ENCODE measurements around the gene CRYBG3.
A peak's percentile ranks its signal among the peaks of the same experiment; 100 is the strongest.
"Not testable (repeated sequence)": the region's sequence is repeated elsewhere in the genome, so short reads cannot be mapped to it uniquely, and the experiment has no call there.

Gene CRYBG3

DNA sequence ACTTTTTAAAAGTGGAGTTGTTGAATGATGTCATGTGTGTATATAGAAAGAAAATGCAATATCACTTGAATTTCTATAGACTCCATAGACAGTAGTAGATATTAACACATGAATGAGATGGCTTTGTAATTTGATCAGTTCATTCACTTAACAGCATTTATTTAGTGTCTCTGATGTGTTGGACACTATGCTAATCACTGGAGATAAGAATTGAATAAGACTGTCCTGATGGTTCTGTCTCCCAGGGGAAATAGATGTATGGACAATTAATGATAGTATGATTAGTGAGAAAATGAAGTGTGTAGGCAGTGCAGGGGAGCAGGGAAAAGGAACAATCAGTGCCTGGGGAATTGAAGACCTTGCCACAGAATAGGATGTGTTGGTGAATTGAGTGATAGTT lies 77.5 kb downstream of the CRYBG3 start:
- no peak for DNase-seq (ENCODE audit: low read depth)

DNA sequence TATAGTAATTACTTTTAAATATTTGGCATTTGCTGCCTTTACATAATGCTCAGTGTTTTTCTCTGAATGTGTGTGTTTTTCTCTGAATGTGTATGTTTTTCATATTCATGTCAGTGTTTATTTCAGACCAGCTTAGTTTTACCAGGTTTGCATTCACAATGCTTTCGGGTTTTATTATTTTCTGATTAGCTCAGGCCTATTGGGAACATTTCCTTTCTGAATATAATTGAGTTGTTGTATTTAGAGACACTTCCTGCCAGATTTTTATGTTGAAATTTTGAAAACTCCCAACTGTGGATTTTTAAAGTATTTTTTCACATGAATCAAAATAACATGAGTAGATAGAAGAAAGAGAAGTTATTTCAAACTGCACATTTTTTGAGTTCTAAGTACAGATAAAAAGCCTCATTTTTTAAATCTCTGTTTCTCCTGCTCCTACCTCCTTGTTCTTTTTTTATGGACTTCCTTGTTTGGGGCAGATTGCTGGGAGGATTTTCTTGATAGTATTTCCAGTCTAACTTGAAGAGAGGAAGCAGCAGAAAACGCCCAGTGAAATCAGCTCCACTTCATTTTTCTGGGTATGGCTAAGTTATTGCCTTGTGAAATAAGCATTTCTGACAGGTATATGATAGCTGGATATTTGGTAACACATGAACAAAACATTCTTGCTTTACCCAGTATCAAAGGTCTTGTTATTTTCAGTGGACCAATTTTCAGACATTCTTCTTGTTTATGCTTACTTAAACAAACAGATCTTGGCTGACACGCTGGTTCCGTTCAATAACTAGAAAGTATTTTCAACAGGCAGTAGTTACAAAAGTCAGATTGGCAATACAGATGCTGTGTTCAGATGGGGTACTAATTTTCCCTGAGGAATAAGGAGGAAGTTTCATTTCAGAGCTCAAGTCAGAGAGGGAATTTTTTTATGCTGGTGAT lies 79.8 kb downstream of the CRYBG3 start:
- DNase-seq (ENCODE audit: low read depth): no peak

DNA sequence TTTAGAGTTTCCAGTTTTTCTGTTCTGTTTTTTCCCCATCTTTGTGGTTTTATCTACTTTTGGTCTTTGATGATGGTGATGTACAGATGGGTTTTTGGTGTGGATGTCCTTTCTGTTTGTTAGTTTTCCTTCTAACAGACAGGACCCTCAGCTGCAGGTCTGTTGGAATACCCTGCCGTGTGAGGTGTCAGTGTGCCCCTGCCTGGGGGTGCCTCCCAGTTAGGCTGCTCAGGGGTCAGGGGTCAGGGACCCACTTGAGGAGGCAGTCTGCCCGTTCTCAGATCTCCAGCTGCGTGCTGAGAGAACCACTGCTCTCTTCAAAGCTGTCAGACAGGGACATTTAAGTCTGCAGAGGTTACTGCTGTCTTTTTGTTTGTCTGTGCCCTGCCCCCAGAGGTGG lies 88.0 kb downstream of the CRYBG3 start:
- DNase-seq (ENCODE audit: low read depth): not testable (repeated sequence)

DNA sequence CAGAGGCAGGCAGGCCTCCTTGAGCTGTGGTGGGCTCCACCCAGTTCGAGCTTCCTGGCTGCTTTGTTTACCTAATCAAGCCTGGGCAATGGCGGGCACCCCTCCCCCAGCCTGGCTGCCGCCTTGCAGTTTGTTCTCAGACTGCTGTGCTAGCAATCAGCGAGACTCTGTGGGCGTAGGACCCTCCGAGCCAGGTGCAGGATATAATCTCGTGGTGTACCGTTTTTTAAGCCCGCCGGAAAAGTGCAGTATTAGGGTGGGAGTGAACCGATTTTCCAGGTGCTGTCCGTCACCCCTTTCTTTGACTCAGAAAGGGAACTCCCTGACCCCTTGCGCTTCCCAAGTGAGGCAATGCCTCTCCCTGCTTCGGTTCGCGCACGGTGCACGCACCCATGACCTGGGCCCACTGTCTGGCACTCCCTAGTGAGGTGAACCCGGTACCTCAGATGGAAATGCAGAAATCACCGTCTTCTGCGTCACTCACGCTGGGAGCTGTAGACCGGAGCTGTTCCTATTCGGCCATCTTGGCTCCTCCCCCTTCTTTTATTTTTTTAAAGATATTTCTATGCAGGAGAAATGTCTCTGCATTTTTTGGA lies 88.5 kb downstream of the CRYBG3 start:
- DNase-seq (ENCODE audit: low read depth): not testable (repeated sequence)

DNA sequence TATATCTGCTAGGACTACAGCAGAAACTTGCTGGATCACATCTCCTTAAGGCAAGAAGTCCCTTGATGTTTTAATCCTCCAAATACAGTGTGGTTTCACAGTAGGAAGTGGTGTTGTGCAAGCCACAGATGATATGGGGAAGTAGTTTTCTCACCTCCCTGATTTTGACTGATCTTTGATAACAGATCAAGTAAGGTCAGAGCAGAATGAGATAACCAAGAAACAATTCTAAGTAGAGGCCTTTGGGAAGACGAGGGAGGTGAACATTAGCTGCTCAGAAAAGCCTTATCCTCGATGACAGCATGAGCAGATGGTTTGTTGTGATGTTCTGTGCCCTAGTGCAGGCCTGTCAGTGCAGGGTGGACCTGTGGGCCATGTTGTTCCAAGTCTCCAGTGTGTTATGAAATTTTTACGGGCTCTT lies 89.1 kb downstream of the CRYBG3 start:
- DNase-seq (ENCODE audit: low read depth): no peak

DNA sequence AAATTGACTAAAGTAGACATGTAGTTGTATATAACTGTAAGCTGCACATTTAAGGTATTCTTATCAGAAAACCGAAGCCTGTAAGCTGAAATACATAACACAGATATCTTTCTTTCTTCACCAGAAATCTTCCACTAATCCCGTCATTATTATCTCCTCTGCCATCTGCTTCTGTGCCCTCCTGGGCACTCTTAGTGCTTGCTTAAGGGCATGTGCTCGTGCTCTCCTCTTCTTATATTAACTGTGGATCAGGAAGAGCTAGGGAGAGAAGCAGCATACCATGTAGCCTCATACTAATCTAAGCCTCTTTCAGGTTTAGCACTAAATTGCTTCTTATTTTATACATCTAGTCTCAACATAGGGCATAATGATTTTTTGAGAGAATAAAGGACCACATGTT lies 89.6 kb downstream of the CRYBG3 start:
- no peak for DNase-seq (ENCODE audit: low read depth)

DNA sequence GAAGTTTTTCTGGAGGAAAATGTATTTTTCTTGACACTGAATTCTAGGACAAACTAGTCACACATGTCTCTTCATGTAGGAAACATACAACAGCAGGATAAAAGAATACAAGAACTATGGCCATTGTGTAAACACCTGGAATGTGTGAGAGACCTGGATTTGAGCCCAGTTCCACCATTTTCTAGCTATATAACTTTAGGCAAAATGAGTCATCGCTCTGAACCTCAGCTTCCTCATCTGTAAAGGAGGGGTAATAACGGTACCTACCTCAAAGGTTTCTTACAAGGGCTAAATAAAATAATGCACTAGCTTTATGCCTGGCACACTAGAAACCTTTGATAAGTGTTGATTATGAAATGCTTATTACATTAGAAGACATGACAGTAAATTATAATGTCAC lies 92.6 kb downstream of the CRYBG3 start:
- DNase-seq (ENCODE audit: low read depth): peak; percentile 81

DNA sequence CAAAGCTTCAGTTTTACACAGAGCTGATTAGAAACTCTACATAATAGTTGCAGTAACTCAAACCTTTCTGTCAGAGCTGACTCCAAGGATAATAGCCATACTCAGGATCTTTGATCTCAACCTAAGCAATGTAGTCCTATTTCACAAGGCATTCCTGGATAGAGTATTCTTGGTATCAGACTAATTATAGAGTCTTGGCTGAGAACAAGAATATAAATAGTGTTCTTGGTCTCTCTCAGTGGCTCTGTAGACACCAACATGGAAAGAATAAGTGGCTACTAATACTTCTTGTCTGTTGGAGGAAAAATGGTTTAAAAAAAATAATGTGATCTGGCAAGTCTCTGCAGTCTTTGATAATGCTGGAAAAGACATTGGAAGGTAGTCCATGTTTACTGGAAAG lies 94.8 kb downstream of the CRYBG3 start:
- no peak for DNase-seq (ENCODE audit: low read depth)

DNA sequence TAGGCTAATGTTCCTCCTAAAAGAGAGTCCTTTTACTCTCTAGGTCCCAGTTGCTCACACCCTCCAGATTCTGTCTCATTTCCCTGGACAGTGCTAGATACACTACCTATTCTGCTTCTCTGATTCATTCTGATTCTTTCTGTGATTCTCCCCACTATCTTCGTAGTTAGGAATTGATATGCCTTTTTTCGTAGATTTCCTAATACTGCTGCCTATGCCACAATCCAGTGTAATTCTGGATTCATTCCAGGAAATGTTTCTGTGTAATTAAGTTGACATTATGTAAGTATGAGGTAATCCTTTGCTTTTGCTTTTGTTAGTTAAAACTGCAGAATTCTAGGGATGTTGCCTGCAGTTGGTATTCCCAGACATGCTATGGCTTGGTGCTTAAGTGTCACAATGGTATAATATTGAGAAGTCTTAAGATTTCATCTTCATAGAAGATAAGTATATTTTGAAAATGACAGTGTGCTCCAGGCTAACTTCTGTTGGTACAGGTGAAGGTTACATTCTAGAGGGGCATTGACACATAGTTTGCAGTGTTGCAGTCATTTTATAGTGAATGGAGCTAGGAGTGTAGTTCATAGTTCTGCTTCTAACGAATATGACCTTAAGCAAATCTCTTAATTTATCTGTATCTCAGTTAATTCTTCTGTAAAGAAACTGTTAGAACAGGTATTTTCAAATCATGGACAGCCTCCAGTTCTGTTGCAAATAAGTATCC lies 96.2 kb downstream of the CRYBG3 start:
- DNase-seq (ENCODE audit: low read depth): no peak

DNA sequence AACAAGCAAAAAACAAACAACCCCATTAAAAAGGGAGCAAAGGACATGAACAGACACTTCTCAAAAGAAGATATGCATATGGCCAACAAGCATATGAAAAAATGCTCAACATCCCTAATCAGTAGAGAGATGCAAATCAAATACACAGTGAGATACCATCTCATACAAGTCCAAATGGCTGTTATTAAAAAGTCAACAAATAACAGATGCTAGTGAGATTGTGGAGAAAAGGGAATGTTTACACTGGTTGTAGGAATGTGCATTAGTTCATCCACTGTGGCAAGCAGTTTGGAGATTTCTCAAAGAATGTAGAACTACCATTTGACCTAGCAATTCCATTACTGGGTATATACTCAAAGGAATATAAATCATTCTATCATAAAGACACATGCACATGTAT lies 105.9 kb downstream of the CRYBG3 start:
- DNase-seq (ENCODE audit: low read depth): no peak

DNA sequence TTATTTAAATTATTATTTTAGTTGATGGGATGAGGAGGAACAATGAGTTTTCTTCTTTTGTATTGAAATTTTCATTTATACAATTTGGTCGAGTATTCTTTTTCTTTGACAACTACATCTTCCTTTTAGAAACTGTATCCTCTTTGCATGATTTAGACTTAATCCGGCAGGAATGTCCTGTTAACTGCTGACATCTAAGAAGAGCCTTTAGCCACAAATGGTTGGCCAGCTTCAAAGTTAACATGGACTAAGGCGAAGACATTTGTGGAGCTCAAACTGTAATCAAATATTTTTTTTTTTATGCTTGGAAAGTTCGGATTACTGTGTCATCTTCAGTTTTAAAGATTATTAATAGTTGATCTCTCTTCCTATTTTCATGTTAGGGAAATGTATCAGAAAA lies 107.2 kb downstream of the CRYBG3 start:
- no peak for DNase-seq (ENCODE audit: low read depth)

DNA sequence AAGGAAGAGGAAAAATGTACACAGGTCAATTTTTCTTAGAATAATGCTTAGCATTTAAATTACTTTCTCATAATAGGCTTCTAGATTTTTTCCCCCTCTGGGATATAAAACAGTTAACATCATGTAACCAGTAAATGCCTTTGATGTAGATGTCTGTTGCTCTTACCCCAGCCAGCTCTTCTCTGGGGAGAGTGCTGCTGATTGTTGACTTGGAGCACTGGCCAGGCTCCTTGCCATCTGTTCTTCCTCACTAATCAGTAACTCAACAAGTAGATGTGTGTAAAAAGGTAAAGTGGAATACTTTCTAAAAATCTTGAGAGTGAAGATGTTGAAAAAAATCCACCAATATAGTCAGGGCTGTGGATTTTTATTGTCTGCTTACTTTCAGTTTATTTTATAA lies 108.2 kb downstream of the CRYBG3 start:
- no peak for DNase-seq (ENCODE audit: low read depth)

DNA sequence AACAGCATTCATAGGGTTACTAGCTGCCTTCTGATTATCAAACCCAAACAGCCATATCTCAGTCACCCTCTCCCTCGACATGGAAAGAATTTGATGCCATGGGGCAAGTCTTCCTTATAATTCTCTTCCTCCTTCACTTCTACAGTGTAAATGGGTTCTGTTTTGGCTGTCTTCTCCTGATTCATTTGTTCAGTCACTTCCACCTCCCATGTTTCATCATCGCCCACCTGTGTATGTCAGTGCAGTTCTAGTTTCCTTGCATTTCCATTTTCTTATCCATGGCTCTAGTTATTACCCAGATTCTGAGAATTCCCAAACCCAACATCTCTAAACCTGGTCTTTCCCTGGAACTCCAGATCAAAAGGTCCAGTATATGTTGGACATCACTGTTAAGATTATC lies 109.4 kb downstream of the CRYBG3 start:
- no peak for DNase-seq (ENCODE audit: low read depth)

DNA sequence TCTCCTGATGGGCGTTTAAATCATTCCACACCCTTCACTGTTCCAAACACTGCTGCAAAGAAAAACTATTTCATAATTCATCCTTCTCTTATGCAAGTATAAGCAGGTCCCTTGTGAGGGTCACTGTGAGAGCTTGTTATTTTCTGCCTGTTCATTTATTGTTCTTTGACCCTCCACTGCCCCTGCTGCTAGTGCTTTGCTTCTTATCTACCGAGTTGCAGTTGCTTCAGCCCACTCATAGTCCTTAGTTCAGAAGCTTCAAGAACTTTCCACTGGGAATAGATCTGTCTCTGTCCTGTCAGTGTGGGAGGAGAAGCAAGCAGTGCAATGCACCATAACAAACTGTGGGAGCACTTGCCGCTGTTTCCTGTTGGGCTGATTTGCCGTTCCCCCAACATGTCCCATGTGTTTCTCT lies 110.6 kb downstream of the CRYBG3 start:
- DNase-seq (ENCODE audit: low read depth): no peak

DNA sequence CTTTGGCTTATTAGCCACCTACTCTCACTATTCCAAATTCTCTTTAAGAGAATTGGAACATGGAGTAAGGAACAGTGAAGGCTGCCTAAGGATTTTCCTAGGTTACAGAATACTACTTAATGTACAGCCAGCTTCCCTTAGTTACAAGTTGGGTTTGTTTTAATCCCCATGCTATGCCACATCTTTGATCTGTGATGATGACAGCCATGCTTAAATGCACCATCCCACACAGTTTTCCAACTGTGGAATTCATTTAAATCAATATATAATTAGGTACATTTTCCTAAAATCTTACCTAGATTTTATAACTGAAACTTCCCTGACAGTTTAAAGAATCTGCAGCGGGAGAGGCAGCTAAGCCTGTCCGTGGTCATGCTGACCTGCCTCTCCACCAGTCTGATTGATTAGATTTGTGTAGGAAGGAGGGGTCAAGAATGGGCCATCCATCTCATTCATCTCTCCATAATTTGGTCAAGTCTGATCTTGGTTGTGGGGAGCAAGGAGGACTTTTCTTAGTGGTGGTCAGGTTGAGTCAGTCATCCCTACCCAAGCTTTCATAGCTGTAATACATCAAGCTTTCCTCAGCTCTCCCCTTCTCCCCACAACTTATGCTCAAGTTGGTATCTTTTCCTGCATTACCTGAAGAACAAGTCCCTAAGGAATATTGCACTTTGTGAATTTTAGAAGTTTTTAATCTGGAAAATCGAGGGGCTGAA lies 113.3 kb downstream of the CRYBG3 start:
- no peak for DNase-seq (ENCODE audit: low read depth)

DNA sequence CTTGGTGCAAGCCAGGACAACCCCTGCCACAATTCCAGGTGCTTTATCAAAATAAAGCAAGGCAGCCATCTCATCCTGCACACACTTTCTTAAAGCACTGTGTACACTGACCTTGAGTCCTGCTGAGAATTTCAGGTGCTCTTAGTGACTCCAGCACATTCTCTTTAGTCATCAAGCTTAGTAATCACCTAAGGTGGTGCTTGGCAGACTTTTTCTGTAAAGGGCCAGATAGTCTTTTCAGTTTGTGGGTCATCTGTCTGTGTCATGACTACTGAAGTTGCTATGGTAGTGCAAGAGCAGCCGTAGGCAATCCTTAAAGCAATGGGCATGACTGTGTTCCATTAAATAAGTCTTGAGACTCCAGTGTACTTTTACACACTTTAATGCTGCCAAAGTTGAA lies 114.0 kb downstream of the CRYBG3 start:
- DNase-seq (ENCODE audit: low read depth): no peak

DNA sequence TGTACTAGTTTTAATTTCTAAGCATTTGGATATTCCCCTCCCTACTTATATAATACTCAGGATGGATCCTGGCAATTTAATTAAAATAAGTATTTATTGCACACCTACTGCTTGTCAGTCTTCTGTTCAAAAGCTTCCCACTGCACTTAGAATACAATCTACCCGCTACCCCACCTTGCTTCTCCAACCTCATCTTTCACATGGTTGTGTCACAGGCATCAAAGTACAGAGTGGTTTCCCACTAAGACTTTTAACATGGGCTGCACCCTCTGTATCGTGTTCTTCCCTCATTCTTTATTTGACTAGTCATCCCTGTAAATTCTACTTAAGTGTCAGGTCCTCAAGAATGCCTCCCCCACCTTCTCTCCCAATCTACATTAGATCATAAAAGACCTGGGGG lies 115.4 kb downstream of the CRYBG3 start:
- DNase-seq (ENCODE audit: low read depth): no peak

DNA sequence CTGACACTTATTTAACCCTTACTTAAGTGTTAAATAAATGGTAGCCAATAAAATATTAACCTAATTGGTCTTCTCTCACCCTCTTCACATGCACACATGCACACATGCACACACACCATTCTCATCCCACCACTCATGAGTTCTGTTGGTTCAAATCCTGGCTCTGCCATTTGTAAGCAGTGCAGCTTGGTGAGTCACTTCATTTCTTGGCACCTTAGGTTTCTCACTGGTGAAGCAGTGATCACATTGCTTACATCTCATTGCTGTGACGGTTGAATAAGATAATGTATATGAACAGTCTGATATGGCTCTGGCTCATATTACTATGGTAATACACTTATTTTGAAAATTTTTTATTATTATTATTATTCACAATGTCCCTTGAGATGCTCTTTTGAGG lies 116.6 kb downstream of the CRYBG3 start:
- no peak for DNase-seq (ENCODE audit: low read depth)

DNA sequence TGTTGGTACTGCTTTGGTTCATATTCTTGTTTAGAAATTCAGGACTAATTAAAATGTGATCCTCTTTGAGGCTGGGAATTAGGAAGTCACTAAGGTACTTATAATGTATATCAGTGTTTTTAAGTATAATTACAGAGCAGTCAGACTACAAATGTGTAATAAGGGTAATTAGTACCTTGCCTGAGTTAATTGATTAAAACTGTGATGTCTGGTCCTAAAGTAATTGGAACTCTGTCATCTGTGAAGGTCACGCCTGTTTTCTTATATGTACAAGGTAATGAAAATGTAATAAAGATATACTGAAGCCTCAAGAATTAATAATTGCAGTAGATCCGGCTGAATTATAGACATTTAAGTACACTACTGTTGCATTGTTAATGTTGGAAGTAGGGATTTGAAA lies 117.6 kb downstream of the CRYBG3 start:
- no peak for DNase-seq (ENCODE audit: low read depth)

DNA sequence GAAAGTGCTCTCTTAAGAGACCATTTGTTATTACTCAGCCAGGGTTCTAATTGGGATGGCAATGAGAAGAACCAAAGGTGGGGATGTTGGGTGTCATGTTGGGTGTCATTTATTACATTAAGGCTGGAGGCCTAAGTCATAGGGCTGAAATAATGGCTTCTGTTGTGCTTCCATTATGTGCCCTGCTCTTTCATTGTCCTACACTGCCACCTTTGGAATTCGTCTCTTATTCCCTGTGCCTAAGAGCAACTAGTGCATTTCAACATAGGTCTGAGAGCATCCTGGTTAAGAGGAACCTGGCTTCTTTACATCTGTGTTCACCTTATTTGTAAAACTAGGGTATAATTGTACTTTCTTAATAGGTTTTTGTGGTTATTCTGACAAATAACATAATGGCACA lies 118.2 kb downstream of the CRYBG3 start:
- DNase-seq (ENCODE audit: low read depth): no peak

DNA sequence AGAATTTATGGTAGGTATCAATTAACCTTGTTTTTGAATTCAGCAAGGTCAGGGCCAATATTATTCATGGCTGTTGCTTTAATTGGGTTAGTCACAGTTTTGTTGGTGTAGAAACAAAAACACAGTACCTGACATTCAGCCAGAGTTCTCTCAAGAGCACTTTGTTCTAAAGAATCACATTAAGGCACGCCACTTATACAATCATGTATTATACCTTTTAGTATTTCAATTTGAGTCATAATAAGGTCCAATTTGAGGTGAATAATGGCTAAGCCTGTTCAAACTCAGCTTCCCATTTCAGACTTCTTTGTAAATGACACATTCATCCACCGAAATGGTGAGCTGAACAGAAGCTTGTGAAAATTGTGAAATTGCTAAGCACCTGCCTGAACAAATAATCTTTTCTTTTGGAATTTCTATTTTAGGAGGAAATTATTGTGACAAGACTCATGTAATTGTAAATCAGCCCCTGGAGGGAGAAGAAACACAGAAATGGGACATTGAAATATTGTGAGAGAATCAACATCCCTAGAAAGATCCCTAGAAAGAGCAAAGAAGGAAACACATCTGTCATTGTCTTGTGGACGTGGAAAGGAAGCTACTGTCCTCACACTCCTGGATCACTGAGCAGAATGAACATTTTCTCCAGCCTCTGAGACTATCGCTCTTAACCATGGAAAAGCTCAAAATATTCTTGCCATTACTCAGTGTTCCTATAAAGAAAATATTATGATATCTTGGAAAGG lies 121.2 kb downstream of the CRYBG3 start:
- DNase-seq (ENCODE audit: low read depth): no peak
